Measurements from ENCODE around the gene ASCC2.
A peak's percentile ranks its signal among the peaks of the same experiment; 100 is the strongest.
"Not testable (repeated sequence)": the region's sequence is repeated elsewhere in the genome, so short reads cannot be mapped to it uniquely, and the experiment has no call there.

ASCC2 gene, protein sequence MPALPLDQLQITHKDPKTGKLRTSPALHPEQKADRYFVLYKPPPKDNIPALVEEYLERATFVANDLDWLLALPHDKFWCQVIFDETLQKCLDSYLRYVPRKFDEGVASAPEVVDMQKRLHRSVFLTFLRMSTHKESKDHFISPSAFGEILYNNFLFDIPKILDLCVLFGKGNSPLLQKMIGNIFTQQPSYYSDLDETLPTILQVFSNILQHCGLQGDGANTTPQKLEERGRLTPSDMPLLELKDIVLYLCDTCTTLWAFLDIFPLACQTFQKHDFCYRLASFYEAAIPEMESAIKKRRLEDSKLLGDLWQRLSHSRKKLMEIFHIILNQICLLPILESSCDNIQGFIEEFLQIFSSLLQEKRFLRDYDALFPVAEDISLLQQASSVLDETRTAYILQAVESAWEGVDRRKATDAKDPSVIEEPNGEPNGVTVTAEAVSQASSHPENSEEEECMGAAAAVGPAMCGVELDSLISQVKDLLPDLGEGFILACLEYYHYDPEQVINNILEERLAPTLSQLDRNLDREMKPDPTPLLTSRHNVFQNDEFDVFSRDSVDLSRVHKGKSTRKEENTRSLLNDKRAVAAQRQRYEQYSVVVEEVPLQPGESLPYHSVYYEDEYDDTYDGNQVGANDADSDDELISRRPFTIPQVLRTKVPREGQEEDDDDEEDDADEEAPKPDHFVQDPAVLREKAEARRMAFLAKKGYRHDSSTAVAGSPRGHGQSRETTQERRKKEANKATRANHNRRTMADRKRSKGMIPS

GRCh38 chr22:29837741-29838598, at the start of gene ASCC2:
ASCC2 (minus strand) TSS chr22:29838274; CDS start chr22:29832325, 5,949 bp downstream.
- DNase-seq, result peak; percentile 98

DNA sequence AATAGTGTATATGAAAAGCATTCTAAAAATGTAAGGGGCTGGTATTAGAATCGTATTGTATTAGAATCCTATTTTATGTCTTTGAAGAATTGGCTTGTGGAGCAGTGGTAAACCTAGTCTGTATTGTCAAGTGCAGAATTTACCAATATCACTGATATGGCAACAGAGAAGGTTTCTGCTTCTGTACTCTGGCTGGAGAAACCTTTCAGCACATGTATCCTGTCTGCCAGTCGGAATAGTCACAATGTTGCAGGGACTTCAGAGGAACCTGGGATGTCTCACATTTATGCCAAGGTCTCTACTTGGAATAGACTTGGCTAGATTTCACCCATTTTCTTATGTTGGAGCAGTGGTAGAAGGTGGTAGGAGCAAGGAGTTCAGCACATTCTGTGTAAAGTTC, 49.3 kb upstream of the ASCC2 start:
- no peak for DNase-seq

DNA sequence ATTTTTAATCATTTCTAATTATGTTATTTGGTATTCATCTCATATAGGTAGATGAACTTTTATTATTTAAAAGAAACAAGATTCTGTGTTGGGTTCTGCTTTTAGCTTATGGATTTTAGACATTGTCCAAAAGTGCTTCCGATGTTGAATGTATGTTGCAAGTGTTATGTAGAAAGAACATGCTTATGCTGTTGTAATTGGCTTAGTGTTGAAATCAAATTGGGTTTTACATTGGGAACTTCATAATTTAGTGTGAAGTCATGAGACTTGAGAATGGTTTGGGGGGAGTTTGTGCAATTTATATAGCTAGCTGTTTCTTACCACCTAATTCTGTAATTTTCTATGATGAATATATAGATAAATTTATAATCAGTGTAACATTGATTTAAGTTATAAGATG, 48.5 kb upstream of the ASCC2 start:
- no peak for DNase-seq

GRCh38 chr22:29885610-29886009, 47.5 kb upstream of the ASCC2 start:
- DNase-seq, result no peak

GRCh38 chr22:29883775-29884097, 45.7 kb upstream of the ASCC2 start:
- no peak for DNase-seq

- DNase-seq, result peak; percentile 77
These were observed 45.1 kb upstream of the ASCC2 start, which contains the start of gene MTMR3 for GRCh38 chr22:29883045-29883774. MTMR3 (plus strand) TSS chr22:29883174; CDS start chr22:29971060, 87,886 bp downstream.

GRCh38 chr22:29882716-29883044, 44.6 kb upstream of the ASCC2 start:
- DNase-seq, result no peak

- no peak for DNase-seq
These were observed 41.7 kb upstream of the ASCC2 start for GRCh38 chr22:29879753-29880152.

GRCh38 chr22:29877620-29878019, 39.5 kb upstream of the ASCC2 start:
- DNase-seq, result no peak

- no peak for DNase-seq
These were observed 35.9 kb upstream of the ASCC2 start for GRCh38 chr22:29873943-29874342.

DNA sequence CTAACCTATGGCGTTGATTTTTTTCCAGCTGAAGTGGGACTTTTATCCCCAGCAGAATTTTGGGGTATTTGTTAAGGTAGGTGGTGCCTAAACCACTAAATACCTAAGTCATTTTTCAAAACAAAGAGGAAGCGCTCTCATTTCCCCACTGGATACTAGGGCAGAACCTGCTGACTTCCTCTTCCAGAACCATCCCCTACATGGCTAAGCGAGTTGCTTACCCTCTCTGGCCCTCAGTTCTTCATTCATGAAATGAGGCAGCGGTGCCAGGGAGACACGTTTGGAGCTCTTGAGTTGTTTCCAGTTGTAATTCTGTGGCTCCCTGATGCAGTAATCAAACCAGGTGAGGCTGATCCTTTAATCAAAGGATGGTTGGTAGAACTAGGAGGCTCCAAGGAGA, 34.9 kb upstream of the ASCC2 start:
- no peak for DNase-seq

DNA sequence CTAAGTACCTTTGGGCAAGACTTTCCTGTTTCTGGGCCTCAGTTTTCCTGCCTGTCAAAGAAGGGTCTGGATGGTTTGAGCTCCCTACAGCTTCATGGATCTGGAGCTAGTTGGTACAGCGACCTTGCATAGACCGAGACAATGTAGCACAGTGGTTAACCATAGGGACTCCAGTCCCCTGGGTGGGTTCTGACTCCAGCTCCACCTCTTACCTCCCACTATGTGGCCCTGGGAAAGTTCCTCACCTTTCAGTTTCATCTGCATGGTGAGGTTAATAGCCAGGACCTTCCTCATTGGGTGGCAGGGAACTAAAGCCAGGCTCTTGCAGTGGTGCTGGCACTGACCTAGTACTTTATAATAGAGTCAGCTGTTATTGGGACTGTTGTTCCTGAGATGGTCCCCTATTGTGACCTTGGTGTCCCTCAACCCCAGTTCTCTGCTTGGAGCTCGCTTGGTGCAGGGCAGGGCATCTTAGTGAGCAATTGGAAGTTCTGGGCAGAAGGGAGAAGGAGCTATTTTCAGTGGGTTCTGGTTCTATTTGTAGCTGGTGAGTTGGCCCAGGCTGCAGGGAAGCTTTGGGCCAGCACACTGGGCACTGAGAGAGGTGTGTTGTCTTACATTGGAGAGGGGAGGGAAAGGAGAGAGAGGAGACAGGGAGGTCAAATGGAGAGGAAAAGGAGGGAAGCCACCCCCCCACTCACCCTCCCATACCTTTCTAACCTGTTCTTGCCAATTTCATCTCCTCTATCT, 34.2 kb upstream of the ASCC2 start:
- no peak for DNase-seq

- no peak for DNase-seq
These were observed 33.6 kb upstream of the ASCC2 start for GRCh38 chr22:29871684-29872083.

- DNase-seq, result no peak
These were observed 32.5 kb upstream of the ASCC2 start for GRCh38 chr22:29870574-29870973.

- no peak for DNase-seq
These were observed 29.8 kb upstream of the ASCC2 start for GRCh38 chr22:29867851-29868250.

- DNase-seq, result no peak
These were observed 29.2 kb upstream of the ASCC2 start for GRCh38 chr22:29867260-29867659.

DNA sequence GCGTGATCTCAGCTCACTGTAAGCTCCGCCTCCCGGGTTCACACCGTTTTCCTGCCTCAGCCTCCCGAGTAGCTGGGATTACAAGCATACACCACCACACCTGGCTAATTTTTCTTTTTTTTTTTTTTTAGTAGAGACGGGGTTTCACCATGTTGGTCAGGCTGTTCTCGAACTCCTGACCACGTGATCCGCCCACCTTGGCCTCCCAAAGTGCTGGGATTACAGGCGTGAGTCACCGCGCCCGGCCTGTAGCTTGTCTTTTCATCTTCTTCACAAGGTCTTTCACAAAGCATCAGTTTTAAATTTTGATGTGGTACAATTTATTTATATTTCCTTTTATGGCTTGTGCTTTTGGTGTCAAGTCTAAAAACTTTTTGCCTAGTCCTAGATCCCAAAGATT, 27.5 kb upstream of the ASCC2 start:
- not testable (repeated sequence) for DNase-seq

GRCh38 chr22:29861672-29862297, 23.7 kb upstream of the ASCC2 start:
- no peak for DNase-seq

GRCh38 chr22:29860006-29860766, 22.1 kb upstream of the ASCC2 start:
- DNase-seq, result no peak

GRCh38 chr22:29859030-29859429, 21.0 kb upstream of the ASCC2 start:
- not testable (repeated sequence) for DNase-seq

DNA sequence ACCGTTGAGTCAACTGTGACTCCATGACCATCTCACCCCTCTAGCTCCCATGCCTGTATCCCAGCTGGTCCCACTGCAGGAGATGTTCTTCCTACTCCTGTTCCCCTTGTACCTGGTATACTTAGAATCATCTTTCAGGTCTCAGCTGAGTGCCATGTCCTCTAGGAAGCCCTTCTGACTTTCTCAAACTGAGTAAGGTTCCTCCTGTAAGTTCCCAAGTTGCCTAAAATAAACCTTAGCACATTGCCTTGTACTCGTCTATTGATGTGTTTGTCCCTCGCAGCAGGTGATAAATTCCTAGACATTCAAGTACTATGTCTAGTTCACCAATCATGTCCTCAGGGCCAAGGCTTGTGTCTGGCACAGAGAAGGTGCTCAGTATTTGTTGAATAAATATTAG, 18.4 kb upstream of the ASCC2 start:
- no peak for DNase-seq

Measured in NCI-H2029 (cell line).